GM21367 (cell line): ENCODE data around the gene ATF6B.

ENCODE experiments used
- ATAC-seq: cut with Tn5 transposase; IDR thresholded peaks from one replicate; pipeline ENCODE4 v1.9.1; 2021; ENCODE audit not compliant: unreplicated experiment

The ATF6B gene

DNA sequence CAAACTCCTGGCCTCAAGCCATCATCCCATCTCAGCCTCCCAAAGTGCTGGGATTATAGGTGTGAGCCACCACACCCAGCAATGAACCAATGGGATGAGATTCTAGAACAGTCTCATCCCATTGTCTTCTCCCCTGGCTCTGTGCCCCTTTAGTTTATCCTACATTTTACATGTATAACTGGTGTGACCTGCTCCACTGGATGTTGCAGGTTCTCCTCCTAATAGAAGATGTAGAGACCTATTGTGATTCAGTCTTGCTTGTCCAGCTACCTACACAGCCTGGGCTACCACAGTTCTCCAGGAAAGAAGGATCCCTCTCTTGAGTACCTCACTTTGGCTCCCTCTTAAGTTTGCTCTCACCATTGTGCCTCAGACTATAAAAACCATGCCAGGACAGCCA lies 4.1 kb upstream of the ATF6B start:
- ATAC-seq = no peak

DNA sequence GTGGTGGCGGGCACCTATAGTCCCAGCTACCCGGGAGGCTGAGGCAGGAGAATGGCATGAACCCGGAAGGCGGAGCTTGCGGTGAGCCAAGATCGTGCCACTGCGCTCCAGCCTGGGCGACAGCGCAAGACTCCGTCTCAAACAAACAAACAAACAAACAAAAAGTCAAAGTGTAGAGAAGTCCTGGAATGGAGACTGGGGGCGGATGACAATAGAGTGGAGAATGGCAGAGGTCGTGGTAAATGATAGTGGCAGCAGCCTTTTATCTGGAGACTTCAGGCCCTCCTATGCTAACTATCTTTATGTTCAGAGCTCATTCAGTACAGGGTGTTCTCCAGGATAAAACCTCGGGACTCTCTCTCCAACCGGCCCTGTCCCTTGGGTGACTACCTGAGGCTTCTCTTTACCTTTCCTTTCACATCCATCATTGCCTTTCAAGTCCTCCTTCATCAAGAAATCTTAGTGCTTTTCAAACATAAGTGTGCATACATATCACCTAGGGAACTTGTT lies 3.4 kb upstream of the ATF6B start:
- ATAC-seq = no peak

DNA sequence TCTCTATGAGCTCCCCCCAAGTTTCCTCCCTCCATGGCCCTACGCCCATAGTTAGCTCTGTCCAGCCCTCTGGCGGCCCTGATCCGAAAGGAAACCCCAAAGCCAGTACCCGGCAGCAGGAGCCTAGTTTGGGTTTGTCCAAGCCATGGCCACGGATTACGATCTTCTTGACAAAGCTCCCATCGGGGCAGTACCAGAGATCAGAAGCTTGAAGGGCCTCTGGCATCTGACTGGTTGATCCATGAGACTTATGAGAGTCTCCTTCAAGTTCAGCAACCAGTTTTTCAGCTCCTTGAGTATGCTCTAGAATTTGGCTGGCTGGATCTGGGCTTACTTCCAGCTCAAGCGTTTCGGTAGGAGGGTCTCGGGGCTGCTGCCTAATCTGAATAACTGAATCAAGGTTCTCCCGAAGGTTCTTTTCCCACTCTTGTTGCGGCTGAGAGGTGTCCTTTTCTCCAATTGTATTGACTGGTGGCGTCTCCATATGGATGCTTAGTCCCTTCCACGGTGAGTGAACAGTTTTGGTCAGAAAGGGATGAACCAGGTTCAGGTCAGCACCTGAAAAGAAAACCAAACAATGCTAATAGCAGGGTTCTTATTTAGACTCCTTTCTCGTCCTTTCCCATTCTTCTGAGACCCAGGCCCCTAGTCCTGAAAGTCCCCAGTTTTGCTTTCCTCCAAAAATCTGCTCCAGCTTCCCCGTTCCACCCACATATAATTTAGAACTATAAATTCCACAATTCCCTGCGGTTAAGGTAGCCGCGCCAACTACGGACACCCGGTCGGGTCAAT lies 1.4 kb upstream of the ATF6B start:
- ATAC-seq = no peak

DNA sequence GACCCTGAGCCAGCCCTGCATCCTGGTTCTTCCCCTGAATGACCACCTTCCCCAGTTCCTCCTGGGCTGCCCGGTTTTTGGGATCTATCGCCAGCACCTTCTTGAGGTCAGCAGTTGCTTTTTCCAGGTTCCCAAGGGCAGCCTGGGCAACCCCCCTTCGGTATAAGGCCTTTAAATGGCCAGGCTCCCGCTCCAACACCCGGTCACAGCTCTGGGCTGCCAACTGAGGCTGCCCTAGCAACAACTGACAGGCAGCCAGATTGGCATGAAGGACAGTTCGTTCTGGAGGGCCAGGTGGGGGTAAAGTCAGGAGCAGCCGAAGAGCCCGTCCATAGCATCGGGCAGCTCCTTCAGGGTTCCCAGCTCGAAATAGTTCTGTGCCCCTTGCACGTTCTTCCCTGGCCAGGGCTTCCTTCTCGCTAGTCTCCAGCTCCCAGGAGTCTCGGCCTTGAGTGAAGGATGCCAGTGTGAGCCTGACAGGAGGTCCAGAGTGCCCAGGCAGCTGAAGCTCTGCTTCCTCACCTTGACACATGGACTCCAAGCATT lies 778 bp upstream of the ATF6B start:
- no peak for ATAC-seq

DNA sequence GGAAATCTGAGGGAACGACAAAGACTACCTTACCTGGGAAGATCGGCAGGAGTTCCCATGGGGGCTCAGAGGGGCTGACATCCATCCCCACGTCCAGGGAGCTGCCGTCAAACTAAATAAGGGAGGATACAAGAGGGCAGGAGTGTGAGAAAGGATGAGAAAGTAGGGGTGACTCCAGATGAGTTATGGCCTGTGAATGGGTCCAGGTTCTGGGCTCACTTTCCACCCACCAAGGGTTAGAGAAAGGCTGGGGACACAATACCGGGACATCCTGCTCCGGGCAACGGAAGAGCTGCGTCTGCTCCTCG lies 683 bp downstream of the ATF6B start:
- no peak for ATAC-seq

DNA sequence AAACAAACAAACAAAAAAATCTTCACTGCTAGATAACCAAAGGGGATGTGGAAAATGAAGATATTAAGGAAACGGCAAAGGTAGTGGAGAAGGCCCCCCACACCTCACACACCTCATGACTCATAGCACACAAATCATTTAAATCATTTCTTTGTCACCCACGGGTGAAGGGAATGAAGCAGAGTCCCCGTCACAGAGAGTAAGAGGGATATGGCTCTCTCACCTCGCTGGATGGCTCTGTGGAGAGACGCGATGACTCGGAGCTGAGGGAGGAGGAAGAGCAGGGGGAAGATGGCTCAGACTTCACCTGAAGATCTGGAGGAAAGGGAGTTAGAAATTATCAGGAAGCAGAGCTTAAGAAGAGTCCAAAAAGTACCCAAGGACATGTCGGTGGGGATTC lies 1.2 kb downstream of the ATF6B start:
- no peak for ATAC-seq

DNA sequence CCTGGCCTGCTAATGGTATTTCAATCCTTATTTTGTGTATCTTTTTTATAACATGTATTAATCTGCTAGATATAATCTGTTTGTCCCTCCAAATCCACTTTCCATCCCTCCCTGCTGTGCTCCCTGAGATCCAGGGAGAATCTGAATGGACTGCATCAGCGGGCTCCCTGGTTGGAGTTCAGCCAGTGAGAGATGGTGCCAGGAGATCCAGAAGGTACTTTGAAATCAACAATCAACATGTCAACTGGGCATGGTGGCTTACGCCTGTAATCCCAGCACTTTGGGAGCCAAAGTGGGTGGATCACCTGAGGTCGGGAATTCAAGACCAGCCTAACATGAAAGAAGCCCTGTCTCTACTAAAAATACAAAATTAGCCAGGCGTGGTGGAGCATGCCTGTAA lies 4.4 kb downstream of the ATF6B start:
- ATAC-seq = no peak

DNA sequence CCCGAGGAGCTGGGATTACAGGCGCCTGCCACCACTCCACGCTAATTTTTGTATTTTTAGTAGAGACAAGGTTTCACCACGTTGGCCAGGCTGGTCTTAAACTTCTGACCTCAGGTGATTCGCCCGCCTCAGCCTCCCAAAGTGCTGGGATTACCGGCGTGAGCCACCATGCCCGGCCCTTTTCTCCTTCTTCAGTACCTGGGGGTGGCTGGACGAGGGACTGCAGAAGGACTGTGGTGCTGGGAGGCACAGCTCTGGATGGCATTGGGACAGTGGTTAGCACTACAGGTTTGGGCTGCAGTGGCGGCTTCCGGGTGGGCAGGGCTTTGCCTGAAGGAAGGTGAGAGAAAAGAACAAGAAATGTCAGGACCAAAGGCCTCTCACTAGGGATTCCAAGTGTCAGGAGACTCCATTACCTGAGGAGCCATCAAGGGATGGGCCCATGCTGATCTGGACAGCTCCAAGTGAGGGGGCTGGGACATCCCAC lies 7.4 kb downstream of the ATF6B start:
- no peak for ATAC-seq

DNA sequence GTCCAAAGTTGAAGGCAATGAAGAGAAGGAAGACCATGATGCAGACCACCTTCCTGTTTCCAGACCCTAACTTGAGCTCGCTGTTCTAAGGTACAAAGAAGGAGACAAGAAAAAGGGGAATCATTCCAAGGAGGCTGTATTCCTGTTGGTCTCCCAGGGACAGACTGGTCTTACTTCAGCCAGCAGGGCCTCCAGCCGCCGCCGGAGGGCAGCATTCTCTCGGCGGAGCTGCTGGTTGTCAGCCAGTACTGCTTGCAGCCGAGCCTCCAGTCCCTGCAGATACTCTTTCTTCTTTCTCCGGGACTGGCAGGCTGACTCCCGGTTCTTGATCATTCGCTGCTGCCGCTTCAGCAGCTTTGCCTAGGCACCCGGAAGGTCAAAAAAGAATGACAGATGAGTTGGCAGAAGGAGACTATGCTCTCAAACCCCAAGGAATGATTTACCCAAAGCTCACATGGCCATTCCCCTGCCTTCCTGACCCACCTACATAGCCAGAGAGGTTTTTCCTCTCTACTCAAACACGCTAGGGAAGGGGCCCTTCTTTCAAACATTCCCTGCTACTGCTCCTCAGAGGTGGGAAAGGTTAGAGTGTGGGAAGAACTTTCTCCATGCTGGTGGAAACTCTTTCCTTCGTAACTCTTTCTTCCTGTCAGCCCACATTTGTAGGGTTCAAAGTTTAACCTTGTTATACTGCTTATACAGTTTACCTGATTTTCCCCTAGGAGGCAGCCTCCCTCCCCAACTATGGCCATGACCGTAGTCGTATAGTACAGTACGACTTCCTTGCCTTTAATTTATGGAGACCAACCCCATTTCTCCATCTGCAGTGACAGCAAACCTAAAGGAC lies 9.0 kb downstream of the ATF6B start:
- ATAC-seq = no peak

DNA sequence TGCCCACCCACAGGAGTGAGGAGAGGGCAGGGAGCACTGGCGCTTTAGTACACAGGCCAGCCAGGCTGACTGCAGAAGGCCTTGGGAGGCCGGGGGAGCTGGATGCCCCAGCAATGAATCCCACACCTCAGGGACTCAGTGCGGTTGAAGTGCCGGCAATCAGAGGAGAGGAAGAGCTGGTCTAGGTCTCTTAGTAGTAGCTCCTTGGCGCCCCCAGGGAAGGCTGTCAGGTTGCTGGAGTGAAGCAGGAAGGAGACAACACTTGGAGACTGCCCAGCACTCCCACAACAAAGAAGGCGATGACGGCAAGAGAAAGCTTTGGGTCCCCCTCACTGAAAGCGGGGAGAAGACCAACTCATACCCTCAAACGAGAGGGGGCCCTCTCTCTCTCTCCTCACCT lies 10.6 kb downstream of the ATF6B start:
- ATAC-seq = no peak

DNA sequence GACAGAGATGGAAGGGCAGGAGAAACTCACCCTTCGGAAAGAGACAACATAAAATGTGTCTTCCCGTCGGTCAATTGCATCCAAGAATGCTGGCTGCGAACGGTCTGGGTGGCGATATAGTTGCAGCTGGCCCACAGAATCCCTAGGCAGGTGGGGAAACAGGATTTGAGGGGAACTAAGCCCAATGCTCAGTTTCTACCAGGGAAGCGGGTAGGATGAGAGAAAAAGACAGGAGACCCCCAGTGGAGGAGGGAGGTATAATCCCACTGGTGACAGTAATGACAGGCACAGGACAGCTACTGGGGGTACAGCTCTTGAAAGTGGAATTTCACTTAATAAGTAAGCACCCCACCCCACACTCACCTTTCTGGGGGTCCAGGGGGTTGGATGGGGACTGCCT lies 11.4 kb downstream of the ATF6B start:
- ATAC-seq = no peak

DNA sequence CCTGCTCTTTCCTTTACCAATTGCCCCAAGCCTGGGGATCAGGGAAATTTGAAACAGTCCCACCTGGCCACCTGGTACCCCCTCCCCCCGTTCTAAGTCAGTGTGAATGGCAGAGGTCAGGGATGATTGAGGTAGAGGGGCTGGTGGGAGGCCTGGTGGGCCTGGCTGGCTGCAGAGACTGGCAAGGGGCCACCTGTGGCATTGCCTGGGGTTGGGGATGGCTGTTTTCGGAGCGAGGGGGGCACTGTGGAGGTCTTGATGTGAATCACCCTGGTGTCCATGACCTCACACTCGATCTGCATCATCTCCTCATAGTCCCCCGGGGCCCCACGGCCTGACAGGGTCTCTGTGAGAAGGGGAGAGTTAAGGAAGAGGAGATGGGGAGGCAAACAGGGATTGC lies 12.4 kb downstream of the ATF6B start:
- no peak for ATAC-seq

DNA sequence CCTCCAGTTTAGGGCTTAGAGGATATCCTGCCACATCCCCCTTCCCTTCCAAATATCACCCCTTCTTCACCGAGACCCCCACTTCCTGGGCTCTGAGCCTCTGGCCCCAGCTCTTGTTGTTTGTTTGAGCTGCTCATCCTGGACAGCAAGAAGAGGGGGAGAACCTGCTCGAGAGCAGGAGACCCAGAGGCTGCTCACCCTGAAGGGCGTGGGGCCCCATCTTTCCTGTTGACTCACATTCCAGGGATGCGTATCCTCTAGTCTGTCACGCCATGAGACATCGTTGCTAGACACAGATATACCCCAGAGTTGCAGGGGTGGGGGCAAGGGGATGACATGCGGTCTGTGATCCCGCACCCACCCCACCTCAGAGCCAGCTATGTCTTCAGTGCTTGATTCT lies 13.2 kb downstream of the ATF6B start:
- ATAC-seq = no peak

DNA sequence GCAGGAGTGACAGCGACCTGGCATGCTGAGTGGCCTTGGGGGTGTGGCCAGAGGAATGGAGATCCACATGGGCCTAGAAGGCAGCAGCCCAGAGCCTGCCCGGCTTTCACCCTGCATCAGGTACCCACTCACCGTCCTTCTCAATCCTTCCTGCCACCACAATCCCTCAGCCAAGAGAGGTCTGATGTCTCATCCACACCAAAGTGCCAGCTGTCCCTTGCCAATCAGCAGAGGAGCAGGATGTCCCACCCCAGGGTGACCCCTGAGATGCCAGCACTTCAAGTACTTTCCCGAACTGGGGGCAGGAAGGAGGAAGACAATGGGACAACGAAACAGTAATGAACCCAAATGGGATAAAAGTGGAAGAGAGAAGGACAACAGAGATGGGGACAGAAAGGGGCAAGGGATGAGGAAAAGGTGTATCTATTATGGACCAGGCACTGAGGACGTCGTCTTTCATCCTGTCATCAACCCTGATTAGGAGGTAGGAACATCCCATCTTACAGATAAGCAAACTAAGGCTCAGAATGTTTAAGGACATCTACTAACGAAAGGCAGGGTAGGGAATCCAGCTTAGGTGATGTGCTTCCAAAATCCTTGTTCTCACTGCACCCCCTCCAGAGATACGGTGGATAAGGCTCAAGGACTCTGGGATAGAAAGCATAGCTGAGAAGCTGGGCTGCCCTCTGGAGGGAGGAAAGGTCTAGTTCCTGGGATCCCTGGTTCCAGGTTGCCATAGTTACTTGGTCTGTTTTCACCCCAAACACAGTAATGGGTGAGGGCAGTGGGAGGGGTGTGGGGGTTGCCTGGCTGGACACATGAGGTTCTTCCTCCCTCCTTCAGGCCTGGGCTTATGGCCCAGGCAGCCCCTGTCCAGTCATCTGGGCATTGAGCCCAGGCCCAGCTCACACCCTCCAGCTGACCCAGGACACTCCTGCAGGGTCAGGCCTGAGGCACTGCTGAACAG lies 14.4 kb downstream of the ATF6B start:
- ATAC-seq = no peak

DNA sequence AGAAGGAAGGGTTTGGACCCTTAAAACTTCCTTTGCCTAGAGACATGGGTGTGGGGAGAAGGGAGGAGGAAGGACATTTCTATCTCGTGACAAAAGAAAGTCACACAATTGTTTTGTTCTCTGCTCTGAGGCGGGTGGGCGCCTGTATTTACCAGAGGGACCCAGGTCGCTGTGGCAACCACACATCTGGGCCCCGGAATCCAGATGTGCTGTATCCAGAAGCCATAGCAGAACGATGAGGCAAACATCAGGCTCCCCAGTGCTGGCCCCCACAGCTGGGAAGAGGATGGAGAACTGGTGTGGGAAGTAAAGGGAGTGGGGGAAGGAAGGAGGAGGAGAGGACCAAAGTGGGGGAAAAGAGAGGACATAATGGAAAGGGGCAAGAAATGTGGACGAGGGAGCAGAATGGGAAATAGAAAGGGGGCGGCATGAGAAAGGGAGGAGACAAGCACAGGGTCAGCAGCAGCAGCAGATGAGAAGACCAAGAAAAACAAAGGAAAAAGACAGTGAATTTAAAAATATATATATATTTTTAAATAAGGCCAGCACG lies 15.5 kb downstream of the ATF6B start:
- no peak for ATAC-seq

DNA sequence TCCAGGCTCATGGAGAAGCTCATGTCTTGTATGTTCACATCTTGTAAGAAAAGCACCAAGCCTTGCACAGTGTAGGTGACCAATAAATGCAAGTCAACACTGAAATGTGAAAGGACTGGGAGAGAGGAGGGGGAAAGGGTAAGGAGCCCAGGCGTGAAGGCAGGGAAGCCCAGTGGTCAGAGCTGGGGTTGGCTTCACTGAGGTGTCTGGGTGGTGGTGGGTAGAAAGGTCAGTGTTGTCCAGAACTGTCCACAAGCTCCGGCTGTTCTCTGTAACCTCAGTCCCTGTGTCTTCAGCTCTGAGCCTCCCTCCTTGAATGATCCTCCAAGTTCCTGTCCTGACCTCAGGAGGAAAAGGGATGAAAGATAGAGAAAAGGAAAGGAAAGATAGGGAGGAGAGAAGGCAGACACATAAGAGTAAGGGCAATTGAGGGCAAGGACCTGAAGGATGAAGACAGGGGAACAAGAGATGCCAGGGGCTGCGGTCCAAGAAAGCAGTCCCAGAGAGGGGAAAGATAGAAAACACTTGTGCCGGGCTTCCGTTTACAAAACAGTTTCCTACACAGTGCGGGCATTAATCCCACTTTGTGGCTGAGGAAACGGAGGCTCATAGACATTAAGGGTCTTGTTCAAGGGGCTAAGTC lies 16.5 kb downstream of the ATF6B start:
- no peak for ATAC-seq

DNA sequence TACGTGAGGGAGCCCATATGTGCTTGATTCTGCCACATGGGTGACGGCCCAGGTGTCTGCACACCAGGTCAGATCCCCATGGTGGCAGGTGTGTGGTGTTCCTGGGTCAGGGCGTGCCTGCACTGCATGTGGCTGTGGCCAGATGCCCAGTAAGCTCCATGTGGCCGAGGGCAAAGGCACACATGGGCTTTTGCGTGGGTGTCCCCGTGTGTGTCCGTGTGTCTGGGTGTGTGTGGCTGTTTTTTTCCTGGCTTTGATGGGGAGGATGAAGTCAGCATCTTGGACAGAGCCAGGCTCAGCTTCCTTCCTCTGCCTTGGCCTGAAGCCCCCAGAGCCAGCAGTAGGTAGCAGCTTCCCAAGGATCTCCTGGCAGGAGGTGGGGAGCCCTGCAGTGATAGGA lies 17.4 kb downstream of the ATF6B start:
- no peak for ATAC-seq

DNA sequence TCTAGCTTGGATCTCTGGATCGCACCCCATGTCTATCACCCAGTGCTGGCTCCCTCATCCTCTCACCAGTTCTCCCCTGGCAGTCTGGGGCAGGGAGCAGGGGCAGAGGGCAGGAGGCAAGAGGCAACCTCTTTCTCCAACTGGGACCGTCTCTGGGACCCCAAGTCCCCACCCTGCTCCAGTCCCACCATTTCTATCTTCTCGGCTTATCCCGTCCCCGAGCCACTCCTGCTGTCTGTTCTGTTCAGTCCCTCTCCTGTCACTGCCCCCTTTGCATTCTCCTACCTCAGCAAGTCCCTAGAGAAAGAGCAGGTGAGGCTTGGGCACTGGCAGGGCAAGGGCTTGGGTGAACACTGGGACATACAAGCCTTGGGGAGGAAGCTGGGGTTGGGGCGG lies 18.3 kb downstream of the ATF6B start:
- ATAC-seq = no peak

DNA sequence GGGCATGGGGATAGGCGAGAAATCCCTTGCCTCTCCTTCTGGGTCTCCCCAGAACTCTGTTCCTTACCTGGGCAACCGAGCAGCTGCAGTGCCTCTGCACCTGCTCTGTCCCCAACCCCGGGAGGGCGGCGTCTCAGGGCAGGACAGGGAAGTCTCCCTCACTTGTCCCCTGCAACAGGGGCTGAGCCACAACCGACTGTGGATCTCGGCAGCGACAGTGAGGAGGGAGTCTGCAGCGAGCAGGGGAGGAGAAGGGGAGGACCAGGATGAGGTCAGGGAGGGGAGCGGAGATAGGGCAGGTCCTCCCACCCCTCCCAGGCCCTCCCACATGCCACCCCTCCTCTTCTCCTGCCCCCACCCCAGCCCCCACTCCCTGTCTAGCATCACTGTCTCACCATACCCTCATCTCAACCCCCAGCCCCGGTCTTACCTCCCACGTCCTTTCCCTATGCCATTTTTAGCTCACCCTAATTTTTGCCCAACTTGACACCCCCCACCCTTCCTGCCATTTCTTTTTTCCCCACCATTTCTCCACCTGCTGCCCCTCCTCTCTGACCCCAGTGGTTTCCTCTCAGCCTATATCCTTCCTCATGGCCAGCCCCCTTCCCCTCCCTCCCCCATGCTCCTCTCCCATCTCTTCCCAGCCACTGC lies 18.8 kb downstream of the ATF6B start, which contains the start of gene TNXB:
Gene TNXB (minus strand): TSS at position 225 of the 651 bp plus-strand sequence. CDS start 11,140 bp downstream, outside the sequence.
- no peak for ATAC-seq
